A549 (cell line): ENCODE measurements around the gene FSD1. TPM values are rescaled to one million over a fixed set of nuclear protein-coding genes. Genes with fewer than 3 reads are reported as not detected.

ENCODE experiments used
- ATAC-seq, 2 experiments: fragments of 200-7000 bp in 1 of 2; fragments of >200 bp in 1 of 2; cut with Nextera tagmentation in 1 of 2; cut with Tn5 transposase in 1 of 2; 3 replicates each; pipeline versions ENCODE4 v1.8.0 to v1.9.1; 2018 to 2020; ENCODE audit warnings: mild to moderate bottlenecking in 1 of 2, moderate library complexity in 1 of 2
- CTCF ChIA-PET: fragments of 300-600 bp; sonication (Branson Sonifier 250); formaldehyde crosslinking; extraction: SDS; loops from one replicate; lab custom pipeline; 2021; ENCODE audit warnings: antibody characterized with exemption, inconsistent platforms; lab: Yijun Ruan, JAX
- POLR2A ChIA-PET: fragments of 350-600 bp; formaldehyde crosslinking; extraction: SDS; loops from one replicate; lab custom pipeline; 2021; ENCODE audit warnings: antibody characterized with exemption, inconsistent platforms; lab: Yijun Ruan, JAX
- DNase-seq, 2 experiments: peaks; one replicate each; pipeline versions ENCODE4 v3.0.0 to v3.0.0-alpha.2; 2011 to 2016; ENCODE audit warnings: low read depth in 1 of 2, low spot score in 1 of 2
- FAIRE-seq: peaks from 2 replicates; lab custom pipeline; 2011; peaks lifted over from hg19 to GRCh38; lab: Jason Lieb, UNC
- H3K27ac ChIP-seq, 2 experiments: fragments of >200 bp; sonication (Bioruptor Twin); formaldehyde crosslinking; 3 replicates each; pipeline ENCODE4 v1.5.1; 2016 to 2017
- H3K4me1 ChIP-seq: fragments of >200 bp; sonication (Bioruptor Twin); formaldehyde crosslinking; 3 replicates; pipeline ENCODE4 v1.6.1; 2016
- H3K4me2 ChIP-seq: fragments of >200 bp; sonication (Bioruptor Twin); formaldehyde crosslinking; 3 replicates; pipeline ENCODE4 v1.6.1; 2016
- H3K4me3 ChIP-seq: fragments of >200 bp; sonication (Bioruptor Twin); formaldehyde crosslinking; 3 replicates; pipeline ENCODE4 v1.5.1; 2016
- H3K9me3 ChIP-seq: fragments of >200 bp; sonication (Bioruptor Twin); formaldehyde crosslinking; 3 replicates; pipeline ENCODE4 v1.6.1; 2016
- EHMT2 ChIP-seq: fragments of 200-600 bp; sonication (generic); IDR thresholded peaks from 2 replicates; pipeline ENCODE4 v1.6.1; 2016; ENCODE audit warnings: antibody characterized with exemption, low read depth, mild to moderate bottlenecking, moderate library complexity
- FOXS1 ChIP-seq: fragments of 250-450 bp; sonication (Bioruptor Pico); IDR thresholded peaks from 2 replicates; pipeline ENCODE4 v1.5.0; 2020; ENCODE audit warnings: mild to moderate bottlenecking, moderate library complexity
- POLR2AphosphoS2 ChIP-seq: conservative IDR thresholded peaks from 2 replicates; pipeline ENCODE4 v1.6.1; 2012; ENCODE audit warnings: low read length, improper control_type of control experiment, inconsistent platforms
- RARB ChIP-seq: fragments of 250-450 bp; sonication (Bioruptor Pico); IDR thresholded peaks from 2 replicates; pipeline ENCODE4 v1.8.0; 2021; ENCODE audit warnings: mild to moderate bottlenecking, moderate library complexity
- ZC3H11A ChIP-seq: fragments of 450-650 bp; IDR thresholded peaks from 2 replicates; pipeline ENCODE4 v1.6.1; 2014; ENCODE audit warnings: antibody characterized with exemption, mild to moderate bottlenecking
- WGBS: methylation state at CpG from one replicate; pipeline ENCODE4 v1.1.6; 2017; ENCODE audit errors: missing lambda C conversion rate; 5-methylcytosine and 5-hydroxymethylcytosine counted together
- polyA plus RNA-seq, 4 experiments: library from polyadenylated mRNA; depleted of rRNA in 3 of 4; stranded (reverse); fragments of >200 nt; fragmentation: RNase III in 1 of 4; extraction: RNeasy Plus Mini Kit Qiagen cat#74134 plus additional on column Dnase treatment in 1 of 4; gene quantifications; 2 replicates in 3 of 4; 3 replicates in 1 of 4; pipeline ENCODE4 v1.2.3, GENCODE V29; 2011 to 2017
- TF ChIP-seq, protein P1 (sequence below): fragments of >200 bp; sonication (Bioruptor Twin); formaldehyde crosslinking; IDR thresholded peaks from 3 replicates; pipeline ENCODE4 v1.6.1; 2016

FSD1 gene
- polyA plus RNA-seq, 2 of the 4 experiments (the other 2 are of a cell fraction): 3.5 to 13.2 TPM

DNA sequence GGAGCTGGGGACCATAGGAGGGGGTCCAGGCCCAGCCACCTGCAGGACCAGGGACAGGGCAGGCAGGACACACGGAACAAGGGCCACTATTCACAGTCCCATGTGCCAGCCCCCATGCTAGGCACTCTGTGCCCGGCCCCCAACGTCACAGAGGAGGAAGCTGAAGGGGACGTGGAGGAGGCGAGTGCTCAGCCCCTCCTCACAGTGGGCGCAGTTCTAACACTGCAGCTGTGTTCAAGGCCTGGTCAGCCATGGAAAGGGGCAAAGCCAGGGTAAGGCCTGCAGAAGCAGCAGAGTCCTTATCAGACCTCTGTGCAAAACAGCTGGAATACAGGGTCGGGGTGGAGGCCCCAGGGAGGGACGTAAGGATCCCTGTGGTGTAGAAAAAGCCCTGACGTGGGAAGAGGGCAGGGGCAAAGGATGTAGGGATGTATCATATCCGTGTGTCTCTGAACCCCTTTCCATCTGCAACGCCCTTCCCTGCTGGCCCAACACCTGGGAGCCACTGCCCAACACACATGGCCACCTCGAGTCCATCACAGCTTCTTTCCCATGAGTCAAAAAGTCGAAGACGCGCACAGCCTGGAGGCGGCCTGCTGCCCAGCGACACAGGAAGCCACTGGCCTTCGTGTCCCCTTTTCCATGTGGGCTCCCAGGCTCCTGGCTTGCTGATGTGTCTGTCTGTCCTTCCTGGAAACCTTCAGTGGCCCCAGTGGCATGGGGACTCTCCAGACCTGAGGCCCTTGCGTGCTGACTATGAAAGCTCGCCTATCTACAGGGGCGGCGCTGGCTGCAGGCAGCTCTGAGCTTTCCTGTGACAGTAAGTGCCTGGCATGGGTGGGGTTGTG lies 68.0 kb downstream of the FSD1 start (continued):
- TF ChIP-seq, protein P1, sequence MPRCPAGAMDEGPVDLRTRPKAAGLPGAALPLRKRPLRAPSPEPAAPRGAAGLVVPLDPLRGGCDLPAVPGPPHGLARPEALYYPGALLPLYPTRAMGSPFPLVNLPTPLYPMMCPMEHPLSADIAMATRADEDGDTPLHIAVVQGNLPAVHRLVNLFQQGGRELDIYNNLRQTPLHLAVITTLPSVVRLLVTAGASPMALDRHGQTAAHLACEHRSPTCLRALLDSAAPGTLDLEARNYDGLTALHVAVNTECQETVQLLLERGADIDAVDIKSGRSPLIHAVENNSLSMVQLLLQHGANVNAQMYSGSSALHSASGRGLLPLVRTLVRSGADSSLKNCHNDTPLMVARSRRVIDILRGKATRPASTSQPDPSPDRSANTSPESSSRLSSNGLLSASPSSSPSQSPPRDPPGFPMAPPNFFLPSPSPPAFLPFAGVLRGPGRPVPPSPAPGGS: no peak
- TF ChIP-seq, all 56 proteins: peak for 0

DNA sequence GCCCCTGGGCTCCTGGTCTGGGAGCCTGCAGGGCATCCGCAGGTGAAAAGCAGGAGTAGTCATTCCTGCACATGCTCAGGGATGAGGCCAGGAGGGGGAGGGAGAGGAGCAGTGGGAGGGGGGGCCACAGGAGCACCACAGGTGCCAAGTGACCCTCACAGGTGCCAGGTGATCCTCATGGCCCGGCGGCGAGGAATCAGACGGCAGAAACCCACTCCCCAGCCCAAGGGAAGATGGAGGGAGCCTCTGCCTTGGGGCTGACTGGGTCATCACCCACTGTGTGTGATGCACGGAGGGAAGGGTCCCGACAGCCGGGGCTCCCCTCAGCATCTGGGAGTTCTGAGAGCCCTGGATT lies 68.6 kb downstream of the FSD1 start:
- no peak for FAIRE-seq
- WGBS: 80% methylated on average over 2 of the region's 8 CpGs
- no peak for DNase-seq
- TF ChIP-seq POLR2AphosphoS2: no peak
- TF ChIP-seq ZC3H11A: no peak
- no peak for TF ChIP-seq RARB
- no peak for TF ChIP-seq EHMT2
- no peak for TF ChIP-seq FOXS1 (CRISPR knock-in tag)
- ATAC-seq: no peak
- H3K4me3 ChIP-seq: no peak overlapping the region
- no peaks in the 10 kb centered on the region for H3K9me3 ChIP-seq
- no peak overlapping the region for H3K4me2 ChIP-seq
- peaks cover 62% of the 10 kb centered on the region for H3K4me1 ChIP-seq
- CTCF ChIA-PET: interaction anchor here (1.4 to 2.0 kb wide), 3 partner anchors 10 to 27 kb away, joined by 6 to 8 read pairs (median 6); partner anchors contain the start of gene SH3GL1
- peak overlapping the region; percentile 99; a peak in 5 of 6 replicates for H3K27ac ChIP-seq
- POLR2A ChIA-PET: no interaction called here

Other genes starting within 250 kb of the FSD1 start
- gene ZBTB7A, start 237.7 kb upstream of the FSD1 start, polyA plus RNA-seq (2011; rRNA removed): 2.2 and 2.3 TPM in 2 replicates
- gene ZBTB7A, start 237.7 kb upstream of the FSD1 start, polyA plus RNA-seq (2017; fragmentation: RNase III; extraction: RNeasy Plus Mini Kit Qiagen cat#74134 plus additional on column Dnase treatment): 10.2 to 11.6 TPM (median 11.4 TPM) in 3 replicates
- 40.4 and 41.7 TPM in 2 replicates for gene MAP2K2, start 180.5 kb upstream of the FSD1 start, polyA plus RNA-seq (2011; rRNA removed)
- 98.5 to 116 TPM (median 115 TPM) in 3 replicates for gene MAP2K2, start 180.5 kb upstream of the FSD1 start, polyA plus RNA-seq (2017; fragmentation: RNase III; extraction: RNeasy Plus Mini Kit Qiagen cat#74134 plus additional on column Dnase treatment)
- 0.05 and 0.07 TPM in 2 replicates for gene CREB3L3, start 151.0 kb upstream of the FSD1 start, polyA plus RNA-seq (2011; rRNA removed)
- gene CREB3L3, start 151.0 kb upstream of the FSD1 start, polyA plus RNA-seq (2017; fragmentation: RNase III; extraction: RNeasy Plus Mini Kit Qiagen cat#74134 plus additional on column Dnase treatment): 0.05 to 0.20 TPM (median 0.08 TPM) in 3 replicates
- 10.2 and 11.7 TPM in 2 replicates for gene SIRT6, start 122.0 kb upstream of the FSD1 start, polyA plus RNA-seq (2011; rRNA removed)
- 20.2 to 22.6 TPM (median 21.6 TPM) in 3 replicates for gene SIRT6, start 122.0 kb upstream of the FSD1 start, polyA plus RNA-seq (2017; fragmentation: RNase III; extraction: RNeasy Plus Mini Kit Qiagen cat#74134 plus additional on column Dnase treatment)
- 0.12 and 0.28 TPM in 2 replicates for gene ANKRD24, start 121.9 kb upstream of the FSD1 start, polyA plus RNA-seq (2011; rRNA removed)
- gene ANKRD24, start 121.9 kb upstream of the FSD1 start, polyA plus RNA-seq (2017; fragmentation: RNase III; extraction: RNeasy Plus Mini Kit Qiagen cat#74134 plus additional on column Dnase treatment): 0.28 to 0.54 TPM (median 0.36 TPM) in 3 replicates
- gene EBI3, start 75.1 kb upstream of the FSD1 start, polyA plus RNA-seq (2011; rRNA removed): 1.1 and 1.4 TPM in 2 replicates
- 3.1 to 3.6 TPM (median 3.3 TPM) in 3 replicates for gene EBI3, start 75.1 kb upstream of the FSD1 start, polyA plus RNA-seq (2017; fragmentation: RNase III; extraction: RNeasy Plus Mini Kit Qiagen cat#74134 plus additional on column Dnase treatment)
- gene YJU2, start 57.5 kb upstream of the FSD1 start, polyA plus RNA-seq (2011; rRNA removed): 11.4 and 12.3 TPM in 2 replicates
- gene YJU2, start 57.5 kb upstream of the FSD1 start, polyA plus RNA-seq (2017; fragmentation: RNase III; extraction: RNeasy Plus Mini Kit Qiagen cat#74134 plus additional on column Dnase treatment): 14.9 to 18.0 TPM (median 16.5 TPM) in 3 replicates
- gene SHD, start 25.3 kb upstream of the FSD1 start, polyA plus RNA-seq (2011; rRNA removed): 0.08 and 0.29 TPM in 2 replicates
- 0.29 to 0.38 TPM in 2 of 3 replicates, not detected in the other for gene SHD, start 25.3 kb upstream of the FSD1 start, polyA plus RNA-seq (2017; fragmentation: RNase III; extraction: RNeasy Plus Mini Kit Qiagen cat#74134 plus additional on column Dnase treatment)
- gene TMIGD2, start 2.2 kb upstream of the FSD1 start, polyA plus RNA-seq (2011; rRNA removed): not detected in 2 replicates
- not detected in 3 replicates for gene TMIGD2, start 2.2 kb upstream of the FSD1 start, polyA plus RNA-seq (2017; fragmentation: RNase III; extraction: RNeasy Plus Mini Kit Qiagen cat#74134 plus additional on column Dnase treatment)
- gene STAP2, start 34.2 kb downstream of the FSD1 start, polyA plus RNA-seq (2011; rRNA removed): 0.19 and 0.25 TPM in 2 replicates
- gene STAP2, start 34.2 kb downstream of the FSD1 start, polyA plus RNA-seq (2017; fragmentation: RNase III; extraction: RNeasy Plus Mini Kit Qiagen cat#74134 plus additional on column Dnase treatment): 0.29 TPM in 1 of 3 replicates, not detected in the others
- 3.5 and 4.0 TPM in 2 replicates for gene MPND, start 39.0 kb downstream of the FSD1 start, polyA plus RNA-seq (2011; rRNA removed)
- gene MPND, start 39.0 kb downstream of the FSD1 start, polyA plus RNA-seq (2017; fragmentation: RNase III; extraction: RNeasy Plus Mini Kit Qiagen cat#74134 plus additional on column Dnase treatment): 11.4 to 15.2 TPM (median 14.5 TPM) in 3 replicates
- gene SH3GL1, start 95.9 kb downstream of the FSD1 start, polyA plus RNA-seq (2011; rRNA removed): 18.2 and 20.1 TPM in 2 replicates
- 34.7 to 36.0 TPM (median 35.1 TPM) in 3 replicates for gene SH3GL1, start 95.9 kb downstream of the FSD1 start, polyA plus RNA-seq (2017; fragmentation: RNase III; extraction: RNeasy Plus Mini Kit Qiagen cat#74134 plus additional on column Dnase treatment)
- gene CHAF1A, start 98.0 kb downstream of the FSD1 start, polyA plus RNA-seq (2011; rRNA removed): 11.7 and 15.6 TPM in 2 replicates
- 24.7 to 28.0 TPM (median 27.0 TPM) in 3 replicates for gene CHAF1A, start 98.0 kb downstream of the FSD1 start, polyA plus RNA-seq (2017; fragmentation: RNase III; extraction: RNeasy Plus Mini Kit Qiagen cat#74134 plus additional on column Dnase treatment)
- gene UBXN6, start 153.2 kb downstream of the FSD1 start, polyA plus RNA-seq (2011; rRNA removed): 19.9 and 23.0 TPM in 2 replicates
- gene UBXN6, start 153.2 kb downstream of the FSD1 start, polyA plus RNA-seq (2017; fragmentation: RNase III; extraction: RNeasy Plus Mini Kit Qiagen cat#74134 plus additional on column Dnase treatment): 27.4 to 32.7 TPM (median 31.6 TPM) in 3 replicates
- gene HDGFL2, start 167.7 kb downstream of the FSD1 start, polyA plus RNA-seq (2011; rRNA removed): 8.9 and 10.8 TPM in 2 replicates
- gene HDGFL2, start 167.7 kb downstream of the FSD1 start, polyA plus RNA-seq (2017; fragmentation: RNase III; extraction: RNeasy Plus Mini Kit Qiagen cat#74134 plus additional on column Dnase treatment): 29.6 to 36.1 TPM (median 34.3 TPM) in 3 replicates
- 0.04 and 0.07 TPM in 2 replicates for gene PLIN4, start 213.9 kb downstream of the FSD1 start, polyA plus RNA-seq (2011; rRNA removed)
- gene PLIN4, start 213.9 kb downstream of the FSD1 start, polyA plus RNA-seq (2017; fragmentation: RNase III; extraction: RNeasy Plus Mini Kit Qiagen cat#74134 plus additional on column Dnase treatment): 0.20 to 0.24 TPM (median 0.23 TPM) in 3 replicates
- 0.04 and 0.25 TPM in 2 replicates for gene PLIN5, start 230.6 kb downstream of the FSD1 start, polyA plus RNA-seq (2011; rRNA removed)
- gene PLIN5, start 230.6 kb downstream of the FSD1 start, polyA plus RNA-seq (2017; fragmentation: RNase III; extraction: RNeasy Plus Mini Kit Qiagen cat#74134 plus additional on column Dnase treatment): 0.08 to 0.11 TPM in 2 of 3 replicates, not detected in the other
- gene LRG1, start 235.4 kb downstream of the FSD1 start, polyA plus RNA-seq (2011; rRNA removed): 0.18 and 0.21 TPM in 2 replicates
- gene LRG1, start 235.4 kb downstream of the FSD1 start, polyA plus RNA-seq (2017; fragmentation: RNase III; extraction: RNeasy Plus Mini Kit Qiagen cat#74134 plus additional on column Dnase treatment): 0.03 to 0.04 TPM in 2 of 3 replicates, not detected in the other